Cerebellar cortex (tissue), 1 donor: Measurements from ENCODE around the gene RABGGTA.

Experiments used
- DNase-seq: peaks from one replicate; pipeline ENCODE4 v3.0.0-alpha.2; 2015; ENCODE audit warnings: low spot score

RABGGTA gene

DNA sequence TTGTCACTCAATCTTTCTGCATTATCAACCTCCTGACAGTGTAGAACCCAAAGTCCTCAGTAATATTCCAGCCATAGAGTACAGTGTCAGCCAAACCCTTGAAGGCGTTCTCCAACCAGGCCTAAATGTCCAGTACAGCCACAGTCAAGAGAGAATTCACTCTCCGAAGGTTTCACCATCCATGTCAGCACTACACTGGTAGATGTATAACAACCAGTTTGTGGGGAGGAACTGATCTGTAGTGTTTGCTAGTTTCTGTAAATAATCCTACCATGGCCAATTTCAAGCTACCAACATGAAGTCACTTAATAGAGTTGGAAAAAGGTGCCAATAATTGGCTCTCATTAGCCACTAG, 55.1 kb downstream of the RABGGTA start:
- no peak for DNase-seq
